GM23338 (cell line): ENCODE results near the gene OLFM1. TPM values are rescaled to one million over a fixed set of nuclear protein-coding genes. Genes with fewer than 3 reads are reported as not detected.

Source experiments
- ATAC-seq: fragments of 200-7000 bp; cut with Tn5 transposase; 3 replicates; pipeline ENCODE4 v1.9.1; 2020
- DNase-seq: peaks from one replicate; pipeline ENCODE4 v3.0.0-alpha.2; 2015; ENCODE audit warnings: low spot score
- H2AFZ ChIP-seq: fragments of 200-600 bp; sonication (generic); 2 replicates; pipeline ENCODE4 v1.8.0; 2016; ENCODE audit warnings: antibody characterized with exemption, mild to moderate bottlenecking, moderate library complexity
- H3F3A ChIP-seq: fragments of 200-600 bp; sonication (generic); replicated peaks from 2 replicates; pipeline ENCODE4 v1.8.0; 2017; ENCODE audit warnings: antibody characterized with exemption, mixed run types, low read depth
- H3K27ac ChIP-seq: fragments of 200-600 bp; sonication (generic); 2 replicates; pipeline ENCODE4 v1.6.1; 2016; ENCODE audit warnings: low read depth
- H3K27me3 ChIP-seq: fragments of 200-600 bp; sonication (generic); 2 replicates; pipeline ENCODE4 v1.8.0; 2016; ENCODE audit warnings: mild to moderate bottlenecking, mixed run types, moderate library complexity; ENCODE audit not compliant: insufficient read depth
- H3K36me3 ChIP-seq: fragments of 200-600 bp; sonication (generic); 2 replicates; pipeline ENCODE4 v1.8.0; 2016; ENCODE audit warnings: mild to moderate bottlenecking; ENCODE audit not compliant: insufficient read depth
- H3K4me1 ChIP-seq: fragments of 200-600 bp; sonication (generic); 2 replicates; pipeline ENCODE4 v1.8.0; 2016; ENCODE audit warnings: mild to moderate bottlenecking, moderate library complexity; ENCODE audit not compliant: insufficient read depth
- H3K4me2 ChIP-seq: fragments of 200-600 bp; sonication (generic); 2 replicates; pipeline ENCODE4 v1.7.1; 2017; ENCODE audit warnings: mixed run types
- H3K4me3 ChIP-seq: fragments of 200-600 bp; sonication (generic); 2 replicates; pipeline ENCODE4 v1.6.1; 2016; ENCODE audit warnings: mixed run types
- H3K79me2 ChIP-seq: fragments of 200-600 bp; sonication (generic); replicated peaks from 2 replicates; pipeline ENCODE4 v1.8.0; 2017; ENCODE audit warnings: mild to moderate bottlenecking; ENCODE audit not compliant: insufficient read depth
- H3K9me2 ChIP-seq: fragments of 200-600 bp; sonication (generic); 2 replicates; pipeline ENCODE4 v1.8.0; 2017; ENCODE audit not compliant: insufficient read depth
- H4K20me1 ChIP-seq: fragments of 200-600 bp; sonication (generic); replicated peaks from 2 replicates; pipeline ENCODE4 v1.8.0; 2017; ENCODE audit warnings: mild to moderate bottlenecking; ENCODE audit not compliant: insufficient read depth
- H3K27ac Mint-ChIP-seq: 2 replicates; pipeline ENCODE4 v1.8.0; 2020; ENCODE audit warnings: inconsistent platforms, mild to moderate bottlenecking, moderate library complexity, mixed read lengths
- H3K27me3 Mint-ChIP-seq: 3 replicates; pipeline ENCODE4 v1.8.0; 2022; ENCODE audit warnings: low read depth, mild to moderate bottlenecking, moderate library complexity, mixed read lengths, inconsistent platforms; ENCODE audit not compliant: insufficient read depth, poor library complexity
- H3K36me3 Mint-ChIP-seq: 3 replicates; pipeline ENCODE4 v1.8.0; 2021; ENCODE audit warnings: low read depth, mild to moderate bottlenecking, inconsistent platforms, moderate library complexity, mixed read lengths
- H3K4me1 Mint-ChIP-seq: 3 replicates; pipeline ENCODE4 v1.8.0; 2020; ENCODE audit warnings: mild to moderate bottlenecking, inconsistent platforms, mixed read lengths
- H3K4me3 Mint-ChIP-seq: 3 replicates; pipeline ENCODE4 v1.8.0; 2021; ENCODE audit warnings: moderate library complexity, mild to moderate bottlenecking, inconsistent platforms, mixed read lengths
- H3K9me3 Mint-ChIP-seq: 3 replicates; pipeline ENCODE4 v1.8.0; 2020; ENCODE audit warnings: moderate library complexity, mild to moderate bottlenecking, inconsistent platforms, mixed read lengths
- CREB1 ChIP-seq: fragments of 250-450 bp; sonication (Bioruptor Pico); IDR thresholded peaks from 2 replicates; pipeline ENCODE4 v1.5.0; 2020; ENCODE audit warnings: low read depth, mild to moderate bottlenecking, moderate library complexity
- CTCF ChIP-seq, 2 experiments: fragments of 200-600 bp in 1 of 2; sonication (generic) in 1 of 2; conservative IDR thresholded peaks; 2 replicates each; pipeline versions ENCODE4 v1.5.1 to v1.6.1; 2016 to 2017; ENCODE audit warnings: antibody characterized with exemption in 2 of 2, low read depth in 2 of 2, mild to moderate bottlenecking in 2 of 2, moderate library complexity in 1 of 2
- ETS1 ChIP-seq: IDR thresholded peaks from 2 replicates; pipeline ENCODE4 v1.6.1; 2016; ENCODE audit warnings: antibody characterized with exemption
- EZH2 ChIP-seq: fragments of 200-600 bp; sonication (generic); IDR thresholded peaks from one replicate; pipeline ENCODE4 v1.8.0; 2017; ENCODE audit warnings: antibody characterized with exemption, mild to moderate bottlenecking, low read depth; ENCODE audit not compliant: unreplicated experiment
- EZH2phosphoT487 ChIP-seq: fragments of 200-600 bp; sonication (generic); IDR thresholded peaks from one replicate; pipeline ENCODE4 v1.8.1; 2018; ENCODE audit warnings: antibody characterized with exemption; ENCODE audit not compliant: unreplicated experiment
- JUNB ChIP-seq: IDR thresholded peaks from one replicate; pipeline ENCODE4 v1.6.1; 2016; ENCODE audit warnings: antibody characterized with exemption; ENCODE audit not compliant: unreplicated experiment
- NANOG ChIP-seq: IDR thresholded peaks from 2 replicates; pipeline ENCODE4 v1.6.1; 2016; ENCODE audit warnings: antibody characterized with exemption, borderline replicate concordance
- POLR2AphosphoS5 ChIP-seq: IDR thresholded peaks from 2 replicates; pipeline ENCODE4 v1.6.1; 2016; ENCODE audit warnings: antibody characterized with exemption, low read depth
- REST ChIP-seq: IDR thresholded peaks from one replicate; pipeline ENCODE4 v1.6.1; 2018; ENCODE audit warnings: antibody characterized with exemption; ENCODE audit not compliant: unreplicated experiment
- STAT1 ChIP-seq: IDR thresholded peaks from one replicate; pipeline ENCODE4 v1.6.1; 2016; ENCODE audit warnings: antibody characterized with exemption; ENCODE audit not compliant: unreplicated experiment
- ZNF114 ChIP-seq: fragments of 250-450 bp; sonication (Bioruptor Pico); IDR thresholded peaks from 2 replicates; pipeline ENCODE4 v1.5.0; 2020; ENCODE audit warnings: mild to moderate bottlenecking, moderate library complexity
- ZNF331 ChIP-seq: fragments of 250-450 bp; sonication (Bioruptor Pico); IDR thresholded peaks from 2 replicates; pipeline ENCODE4 v1.5.0; 2020; ENCODE audit warnings: low read depth, mild to moderate bottlenecking, moderate library complexity
- ZNF462 ChIP-seq: fragments of 250-450 bp; sonication (Bioruptor Pico); IDR thresholded peaks from 2 replicates; pipeline ENCODE4 v1.5.0; 2020; ENCODE audit warnings: mild to moderate bottlenecking, moderate library complexity
- polyA plus RNA-seq: library from polyadenylated mRNA; unstranded; fragments of >200 nt; fragmentation: Nextera tagmentation; extraction: Ambion mirVana; gene quantifications from 2 replicates; pipeline ENCODE4 v1.2.1, GENCODE V29; 2016
- total RNA-seq: library from RNA; depleted of rRNA; stranded (reverse); fragments of >200 nt; shearing (Covaris generic); gene quantifications from 2 replicates; pipeline ENCODE4 v1.2.3, GENCODE V29; 2014

OLFM1 gene
- total and polyA plus RNA-seq, 2 experiments from 2014 or later, result 20.6 to 40.1 TPM

DNA sequence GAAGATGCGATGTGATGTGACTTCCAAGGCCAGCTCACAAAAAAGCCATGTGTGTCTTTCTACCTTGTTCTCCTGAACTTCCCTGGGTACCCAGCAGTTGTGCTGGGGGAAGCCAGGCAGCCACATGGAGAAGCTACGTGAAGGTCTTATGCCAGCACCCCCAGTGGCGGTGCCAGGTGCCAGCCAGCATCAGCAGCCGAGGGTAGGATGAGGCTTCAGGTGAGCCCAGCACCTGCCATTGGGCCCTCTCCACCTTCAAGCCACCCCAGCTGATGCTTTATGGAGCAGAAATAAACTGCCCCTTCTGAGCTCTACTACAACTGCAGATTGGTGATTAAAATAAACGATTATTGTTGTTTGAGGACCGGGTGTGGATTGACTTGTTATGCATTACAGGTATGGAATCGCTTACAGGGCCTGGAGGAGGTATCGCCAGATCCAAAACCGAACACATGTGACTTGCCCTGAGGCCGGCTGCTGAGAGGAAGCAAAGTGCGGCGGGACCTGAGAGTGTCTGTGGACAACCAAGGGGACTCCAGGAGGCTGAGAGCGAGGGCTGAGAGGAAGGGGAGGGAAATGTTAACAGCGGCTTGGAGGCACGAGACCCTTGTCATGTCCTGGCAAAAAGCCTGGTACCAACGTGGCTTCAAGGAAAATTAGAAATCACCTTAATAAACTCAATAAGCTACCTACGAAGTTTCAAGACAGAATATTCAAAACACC lies 36.0 kb upstream of the OLFM1 start:
- ATAC-seq, result no peak

More for the DNA sequence above, 36.0 kb upstream of the OLFM1 start:
- no peaks in the 10 kb centered on the region for H3K27me3 ChIP-seq
- H3K79me2 ChIP-seq, result no peaks in the 10 kb centered on the region
- no peak overlapping the region for H3K4me3 Mint-ChIP-seq
- peaks cover 6% of the 10 kb centered on the region; the same call in 1 of the 2 replicates for H3K9me2 ChIP-seq
- no peak for DNase-seq
- H3F3A ChIP-seq, result no peaks in the 10 kb centered on the region
- peaks cover 6% of the 10 kb centered on the region for H3K27me3 Mint-ChIP-seq
- H3K36me3 Mint-ChIP-seq, result no peaks in the 10 kb centered on the region
- no peaks in the 10 kb centered on the region for H3K4me1 Mint-ChIP-seq
- H3K9me3 Mint-ChIP-seq, result peaks cover 8% of the 10 kb centered on the region; the same call in 1 of the 3 replicates
- no peak overlapping the region for H3K4me2 ChIP-seq
- TF ChIP-seq ZNF114 (CRISPR knock-in tag) (no peak), REST (no peak), STAT1 (no peak), NANOG (no peak), CTCF (conservative IDR thresholded peaks at IDR 0.05; ENCODE audit: low read depth in 2 of 2) (no peak), ZNF331 (CRISPR knock-in tag) (no peak), POLR2AphosphoS5 (no peak), JUNB (no peak), ZNF462 (CRISPR knock-in tag) (no peak), EZH2 (no peak), CREB1 (no peak), EZH2phosphoT487 (no peak), ETS1 (no peak)
- H3K27ac Mint-ChIP-seq, result no peak overlapping the region
- no peaks in the 10 kb centered on the region for H3K4me1 ChIP-seq
- no peak overlapping the region for H3K4me3 ChIP-seq
- no peak overlapping the region for H2AFZ ChIP-seq
- no peaks in the 10 kb centered on the region for H4K20me1 ChIP-seq
- no peaks in the 10 kb centered on the region for H3K36me3 ChIP-seq
- no peak overlapping the region for H3K27ac ChIP-seq
